H1 (cell line): ENCODE data around the gene ZNF219. TPM values are rescaled to one million over a fixed set of nuclear protein-coding genes. Genes with fewer than 3 reads are reported as not detected.

Source experiments
- ATF2 ChIP-seq: IDR thresholded peaks from 2 replicates; pipeline ENCODE4 v1.6.1; 2012; ENCODE audit warnings: low read length, inconsistent platforms
- RAD21 ChIP-seq, 2 experiments: IDR thresholded peaks in 1 of 2; conservative IDR thresholded peaks in 1 of 2; 2 replicates each; pipeline ENCODE4 v1.6.1; 2011; ENCODE audit warnings: low read depth in 2 of 2, low read length in 2 of 2, improper control_type of control experiment in 1 of 2, inconsistent platforms in 1 of 2, mild to moderate bottlenecking in 1 of 2, moderate library complexity in 1 of 2
- SIX5 ChIP-seq: IDR thresholded peaks from 2 replicates; pipeline ENCODE4 v1.6.1; 2011; ENCODE audit warnings: mild to moderate bottlenecking, low read depth, low read length
- TEAD4 ChIP-seq: IDR thresholded peaks from 2 replicates; pipeline ENCODE4 v1.6.1; 2012; ENCODE audit warnings: low read depth, low read length, inconsistent platforms, mixed read lengths
- polyA plus RNA-seq, 7 experiments: library from polyadenylated mRNA; depleted of rRNA in 3 of 7; stranded (reverse) in 5 of 7; unstranded in 2 of 7; fragments of >200 nt in 5 of 7; fragments of 200-250 nt in 2 of 7; gene quantifications; 1 replicate in 5 of 7; 2 replicates in 1 of 7; 4 replicates in 1 of 7; pipeline versions ENCODE4 v1.2.1 to v1.2.3, GENCODE V29; 2011 to 2013; ENCODE audit warnings: missing spikeins in 2 of 7, mixed read lengths in 2 of 7
- total RNA-seq: library from RNA; stranded (reverse); fragmentation: NEBNext Ultra II Directional; extraction: Animal tissue kit (Norgen Biotek cat#: 25700); gene quantifications from 2 replicates; pipeline ENCODE4 v1.2.1, GENCODE V29; 2021

The ZNF219 gene
- total and polyA plus RNA-seq, 2 of the 8 experiments (the other 6 are each of a cell fraction or from before 2014, with no cell fraction given): 113 to 160 TPM

- TF ChIP-seq TEAD4 (no peak), SIX5 (no peak), RAD21 (IDR thresholded peaks at IDR 0.05 in 1 of 2, conservative IDR thresholded peaks at IDR 0.05 in 1 of 2; ENCODE audit: low read depth in 2 of 2, low read length in 2 of 2) (no peak), ATF2 (no peak)
Observed at GRCh38 chr14:21059842-21060613, 38.4 kb downstream of the ZNF219 start (continued).
